Neural cell (in vitro differentiated cells): ENCODE results near the gene CIAO1.
"Not testable (repeated sequence)": the region's sequence is repeated elsewhere in the genome, so short reads cannot be mapped to it uniquely, and the experiment has no call there.

Experiments
- CTCF ChIP-seq: fragments of 450-650 bp; IDR thresholded peaks from 2 replicates; pipeline ENCODE4 v1.5.1; 2014; ENCODE audit warnings: antibody characterized with exemption, mild to moderate bottlenecking, moderate library complexity; ENCODE audit not compliant: poor library complexity, severe bottlenecking
- EP300 ChIP-seq: fragments of 450-650 bp; conservative IDR thresholded peaks from 2 replicates; pipeline ENCODE4 v1.6.1; 2014; ENCODE audit warnings: antibody characterized with exemption, mild to moderate bottlenecking, moderate library complexity; ENCODE audit not compliant: poor library complexity, severe bottlenecking
- EZH2 ChIP-seq: fragments of 200-600, 300-800 bp; shearing (Covaris generic), sonication (generic); IDR thresholded peaks from 2 replicates; pipeline ENCODE4 v1.6.1; 2014; ENCODE audit warnings: antibody characterized with exemption, low read length, borderline replicate concordance, mild to moderate bottlenecking; ENCODE audit not compliant: insufficient read depth, poor library complexity, severe bottlenecking
- POLR2AphosphoS5 ChIP-seq: IDR thresholded peaks from 2 replicates; pipeline ENCODE4 v1.6.1; 2012
- RAD21 ChIP-seq: fragments of 450-650 bp; conservative IDR thresholded peaks from 2 replicates; pipeline ENCODE4 v1.6.1; 2014; ENCODE audit warnings: antibody characterized with exemption, mild to moderate bottlenecking, moderate library complexity
- REST ChIP-seq: IDR thresholded peaks from 2 replicates; pipeline ENCODE4 v1.6.1; 2012; ENCODE audit warnings: borderline replicate concordance
- SMC3 ChIP-seq: fragments of 450-650 bp; conservative IDR thresholded peaks from 2 replicates; pipeline ENCODE4 v1.6.1; 2014; ENCODE audit warnings: antibody characterized with exemption, mild to moderate bottlenecking, moderate library complexity; ENCODE audit not compliant: poor library complexity
- TAF1 ChIP-seq: IDR thresholded peaks from 2 replicates; pipeline ENCODE4 v1.6.1; 2012; ENCODE audit warnings: low read depth

- TF ChIP-seq CTCF, SMC3, EP300, EZH2, POLR2AphosphoS5, RAD21, REST, TAF1: not testable (repeated sequence)
Measured at GRCh38 chr2:96219959-96220358, 46.1 kb upstream of the CIAO1 start.
